H1 (cell line): ENCODE measurements around the gene PITRM1. TPM values are rescaled to one million over a fixed set of nuclear protein-coding genes. Genes with fewer than 3 reads are reported as not detected.

Source experiments
- CTCF ChIA-PET: fragments of 300-600 bp; sonication (Branson Sonifier 250); formaldehyde crosslinking; loops from one replicate; lab custom pipeline; 2021; ENCODE audit not compliant: partially characterized antibody; lab: Charles Lee
- POLR2A ChIA-PET: fragments of 300-600 bp; sonication (Branson Sonifier 250); formaldehyde crosslinking; loops from one replicate; lab custom pipeline; 2021; ENCODE audit warnings: inconsistent platforms; ENCODE audit not compliant: partially characterized antibody; lab: Charles Lee
- DNase-seq, 2 experiments: peaks; one replicate each; pipeline versions ENCODE4 v3.0.0 to v3.0.0-alpha.2; 2010 to 2022; ENCODE audit warnings: low spot score in 2 of 2, low read depth in 1 of 2, mixed read lengths in 1 of 2
- FAIRE-seq: peaks from 2 replicates; lab custom pipeline; 2011; peaks lifted over from hg19 to GRCh38; lab: Jason Lieb, UNC
- H2AFZ ChIP-seq: 2 replicates; pipeline ENCODE4 v1.8.1; 2012; ENCODE audit warnings: low read length, inconsistent platforms
- H2AK5ac ChIP-seq: 2 replicates; pipeline ENCODE4 v1.6.1; 2013; ENCODE audit warnings: low read depth, low read length
- H2BK120ac ChIP-seq: replicated peaks from 2 replicates; pipeline ENCODE3; 2013; ENCODE audit warnings: low read depth, low read length, inconsistent platforms
- H2BK12ac ChIP-seq: 2 replicates; pipeline ENCODE4 v1.6.1; 2013; ENCODE audit warnings: low read depth, low read length
- H2BK15ac ChIP-seq: 2 replicates; pipeline ENCODE4 v1.6.1; 2013; ENCODE audit warnings: low read length
- H2BK20ac ChIP-seq: 2 replicates; pipeline ENCODE4 v1.6.1; 2013; ENCODE audit warnings: low read length
- H2BK5ac ChIP-seq: 2 replicates; pipeline ENCODE4 v1.6.1; 2013; ENCODE audit warnings: low read depth, low read length
- H3K14ac ChIP-seq: 2 replicates; pipeline ENCODE4 v1.6.1; 2013; ENCODE audit warnings: inconsistent platforms; ENCODE audit not compliant: insufficient read length
- H3K18ac ChIP-seq: 2 replicates; pipeline ENCODE4 v1.6.1; 2013; ENCODE audit warnings: low read length; ENCODE audit errors: extremely low read depth
- H3K23ac ChIP-seq: 2 replicates; pipeline ENCODE4 v1.6.1; 2013; ENCODE audit warnings: inconsistent platforms; ENCODE audit not compliant: insufficient read length
- H3K23me2 ChIP-seq: 2 replicates; pipeline ENCODE4 v1.6.1; 2013; ENCODE audit warnings: low read depth, low read length
- H3K27ac ChIP-seq: 2 replicates; pipeline ENCODE4 v1.6.1; 2011; ENCODE audit warnings: low read depth, low read length, inconsistent platforms
- H3K27me3 ChIP-seq, 4 experiments: replicated peaks in 1 of 4; 1 replicate in 1 of 4; 2 replicates in 3 of 4; pipeline versions ENCODE4 v1.6.1 to v1.8.1; 2011 to 2013; ENCODE audit warnings: low read length in 3 of 4, mild to moderate bottlenecking in 3 of 4, inconsistent platforms in 2 of 4, mixed read lengths in 2 of 4, moderate library complexity in 1 of 4; ENCODE audit not compliant: control insufficient read depth in 3 of 4, insufficient read depth in 3 of 4; ENCODE audit errors: extremely low read depth in 1 of 4
- H3K36me3 ChIP-seq, 4 experiments: 2 replicates each; pipeline versions ENCODE4 v1.6.1 to v1.8.1; 2011 to 2013; ENCODE audit warnings: mild to moderate bottlenecking in 4 of 4, low read length in 3 of 4, moderate library complexity in 2 of 4, control low read depth in 1 of 4, inconsistent platforms in 1 of 4; ENCODE audit not compliant: insufficient read depth in 4 of 4, control insufficient read depth in 2 of 4
- H3K4ac ChIP-seq: replicated peaks from 2 replicates; pipeline ENCODE3; 2013; ENCODE audit warnings: low read length, low read depth, mixed read lengths, inconsistent platforms; ENCODE audit not compliant: insufficient read length
- H3K4me1 ChIP-seq, 4 experiments: replicated peaks in 1 of 4; 1 replicate in 1 of 4; 2 replicates in 3 of 4; pipeline versions ENCODE4 v1.6.1 to v1.8.1; 2011 to 2013; ENCODE audit warnings: low read length in 3 of 4, inconsistent platforms in 2 of 4, mixed read lengths in 1 of 4; ENCODE audit not compliant: insufficient read depth in 4 of 4, control insufficient read depth in 3 of 4
- H3K4me2 ChIP-seq, 2 experiments: 2 replicates each; pipeline versions ENCODE4 v1.6.1 to v1.8.1; 2011 to 2013; ENCODE audit warnings: low read depth in 2 of 2, low read length in 2 of 2, control low read depth in 1 of 2, inconsistent platforms in 1 of 2, mild to moderate bottlenecking in 1 of 2; ENCODE audit not compliant: insufficient read depth in 1 of 2
- H3K4me3 ChIP-seq, 4 experiments: fragments of 200-600, 300-600 bp in 1 of 4; sonication (generic), shearing (Covaris generic), sonication (Bioruptor Twin) in 1 of 4; 2 replicates each; pipeline versions ENCODE4 v1.5.1 to v1.8.1; 2011 to 2016; ENCODE audit warnings: low read length in 4 of 4, low read depth in 3 of 4, control low read depth in 2 of 4, inconsistent platforms in 2 of 4, mild to moderate bottlenecking in 2 of 4, mixed read lengths in 1 of 4, moderate library complexity in 1 of 4; ENCODE audit not compliant: insufficient read depth in 2 of 4; ENCODE audit errors: extremely low read depth in 1 of 4
- H3K56ac ChIP-seq: replicated peaks from 2 replicates; pipeline ENCODE3; 2013; ENCODE audit warnings: low read depth, mild to moderate bottlenecking, mixed read lengths, low read length, inconsistent platforms; ENCODE audit not compliant: insufficient read length
- H3K79me1 ChIP-seq: 2 replicates; pipeline ENCODE4 v1.6.1; 2013; ENCODE audit warnings: low read depth, low read length, control low read depth
- H3K79me2 ChIP-seq, 2 experiments: 2 replicates each; pipeline versions ENCODE4 v1.6.1 to v1.8.1; 2012 to 2013; ENCODE audit warnings: low read length in 2 of 2, mild to moderate bottlenecking in 2 of 2, inconsistent platforms in 1 of 2; ENCODE audit not compliant: insufficient read depth in 2 of 2, control insufficient read depth in 1 of 2
- H3K9ac ChIP-seq, 4 experiments: replicated peaks in 1 of 4; 1 replicate in 1 of 4; 2 replicates in 3 of 4; pipeline versions ENCODE4 v1.6.1 to v1.8.1; 2011 to 2013; ENCODE audit warnings: low read depth in 3 of 4, low read length in 3 of 4, control low read depth in 2 of 4, mild to moderate bottlenecking in 2 of 4, moderate library complexity in 2 of 4, inconsistent platforms in 1 of 4; ENCODE audit errors: extremely low read depth in 1 of 4
- H3K9me3 ChIP-seq, 2 experiments: 2 replicates each; pipeline versions ENCODE4 v1.6.1 to v1.8.1; 2012 to 2013; ENCODE audit warnings: mild to moderate bottlenecking in 2 of 2, moderate library complexity in 2 of 2, control low read depth in 1 of 2, inconsistent platforms in 1 of 2, low read depth in 1 of 2, low read length in 1 of 2, mixed read lengths in 1 of 2; ENCODE audit not compliant: insufficient read depth in 2 of 2
- H4K20me1 ChIP-seq, 2 experiments: replicated peaks in 1 of 2; 2 replicates each; pipeline versions ENCODE3 to v1.8.1; 2011 to 2013; ENCODE audit warnings: inconsistent platforms in 2 of 2, low read length in 2 of 2, mild to moderate bottlenecking in 1 of 2; ENCODE audit not compliant: insufficient read depth in 2 of 2, control insufficient read depth in 1 of 2
- H4K5ac ChIP-seq: 2 replicates; pipeline ENCODE4 v1.6.1; 2013; ENCODE audit warnings: low read length, low read depth, mixed read lengths, inconsistent platforms; ENCODE audit not compliant: insufficient read length
- H4K8ac ChIP-seq: 2 replicates; pipeline ENCODE4 v1.8.0; 2013; ENCODE audit warnings: mild to moderate bottlenecking, moderate library complexity, low read length, inconsistent platforms; ENCODE audit not compliant: insufficient read depth; ENCODE audit errors: extremely low read depth
- H4K91ac ChIP-seq: replicated peaks from 2 replicates; pipeline ENCODE3; 2013; ENCODE audit warnings: low read length, mixed read lengths, inconsistent platforms; ENCODE audit not compliant: insufficient read length
- BACH1 ChIP-seq: IDR thresholded peaks from 2 replicates; pipeline ENCODE4 v1.6.1; 2012; ENCODE audit warnings: low read length, improper control_type of control experiment
- BRCA1 ChIP-seq: IDR thresholded peaks from 2 replicates; pipeline ENCODE4 v1.6.1; 2012; ENCODE audit warnings: low read depth, low read length, improper control_type of control experiment
- CBX8 ChIP-seq: fragments of 300-800, 300-1000 bp; sonication (generic); IDR thresholded peaks from 2 replicates; pipeline ENCODE4 v1.7.1; 2016; ENCODE audit warnings: low read depth, low read length, borderline replicate concordance
- EGR1 ChIP-seq: IDR thresholded peaks from 2 replicates; pipeline ENCODE4 v1.6.1; 2011; ENCODE audit warnings: low read depth, low read length, borderline replicate concordance
- EZH2 ChIP-seq: fragments of 200-600 bp; sonication (generic); IDR thresholded peaks from 2 replicates; pipeline ENCODE4 v1.7.1; 2012; ENCODE audit warnings: low read depth, mild to moderate bottlenecking, moderate library complexity, low read length, inconsistent platforms; ENCODE audit not compliant: severe bottlenecking
- GTF2F1 ChIP-seq: IDR thresholded peaks from 2 replicates; pipeline ENCODE4 v1.6.1; 2012; ENCODE audit warnings: low read depth, low read length, improper control_type of control experiment, borderline replicate concordance
- NANOG ChIP-seq: IDR thresholded peaks from 2 replicates; pipeline ENCODE4 v1.6.1; 2011; ENCODE audit warnings: low read length, low read depth, mild to moderate bottlenecking, inconsistent platforms; ENCODE audit not compliant: insufficient read depth, poor library complexity, severe bottlenecking
- POLR2AphosphoS5 ChIP-seq: IDR thresholded peaks from 2 replicates; pipeline ENCODE4 v1.6.1; 2011; ENCODE audit warnings: low read depth, low read length
- SP2 ChIP-seq: IDR thresholded peaks from 2 replicates; pipeline ENCODE4 v1.6.1; 2012; ENCODE audit warnings: mild to moderate bottlenecking, low read length, inconsistent platforms
- TBP ChIP-seq: IDR thresholded peaks from 2 replicates; pipeline ENCODE4 v1.6.1; 2011; ENCODE audit warnings: low read depth, low read length, improper control_type of control experiment
- YY1 ChIP-seq: IDR thresholded peaks from 2 replicates; pipeline ENCODE4 v1.6.1; 2011; ENCODE audit warnings: low read depth, mild to moderate bottlenecking, low read length
- WGBS, 2 experiments: shearing (Covaris generic) in 1 of 2; methylation state at CpG; one replicate each; pipeline versions ENCODE4 v1.1.6 to v1.1.7; 2013 to 2015; ENCODE audit warnings: low lambda C conversion rate in 2 of 2, mixed read lengths in 2 of 2, inconsistent platforms in 1 of 2, low coverage in 1 of 2, missing lambda C conversion rate in 1 of 2; ENCODE audit not compliant: insufficient replicate concordance in 2 of 2, insufficient coverage in 1 of 2, insufficient read length in 1 of 2; ENCODE audit errors: extremely low coverage in 1 of 2, missing lambda C conversion rate in 1 of 2; 5-methylcytosine and 5-hydroxymethylcytosine counted together
- polyA plus RNA-seq, 7 experiments: library from polyadenylated mRNA; depleted of rRNA in 3 of 7; stranded (reverse) in 5 of 7; unstranded in 2 of 7; fragments of >200 nt in 5 of 7; fragments of 200-250 nt in 2 of 7; gene quantifications; 1 replicate in 5 of 7; 2 replicates in 1 of 7; 4 replicates in 1 of 7; pipeline versions ENCODE4 v1.2.1 to v1.2.3, GENCODE V29; 2011 to 2013; ENCODE audit warnings: missing spikeins in 2 of 7, mixed read lengths in 2 of 7
- total RNA-seq: library from RNA; stranded (reverse); fragmentation: NEBNext Ultra II Directional; extraction: Animal tissue kit (Norgen Biotek cat#: 25700); gene quantifications from 2 replicates; pipeline ENCODE4 v1.2.1, GENCODE V29; 2021
- TF ChIP-seq, protein P1 (sequence below), 3 experiments: IDR thresholded peaks; 1 replicate in 2 of 3; 2 replicates in 1 of 3; pipeline versions ENCODE4 v1.5.1 to v1.6.1; 2011; ENCODE audit warnings: low read length in 3 of 3, mild to moderate bottlenecking in 3 of 3, inconsistent platforms in 2 of 3, low read depth in 1 of 3, moderate library complexity in 1 of 3; ENCODE audit not compliant: insufficient read depth in 1 of 3; ENCODE audit errors: control extremely low read depth in 1 of 3

The PITRM1 gene
- total and polyA plus RNA-seq, 2 of the 8 experiments (the other 6 are each of a cell fraction or from before 2014, with no cell fraction given), result 18.6 to 31.5 TPM

DNA sequence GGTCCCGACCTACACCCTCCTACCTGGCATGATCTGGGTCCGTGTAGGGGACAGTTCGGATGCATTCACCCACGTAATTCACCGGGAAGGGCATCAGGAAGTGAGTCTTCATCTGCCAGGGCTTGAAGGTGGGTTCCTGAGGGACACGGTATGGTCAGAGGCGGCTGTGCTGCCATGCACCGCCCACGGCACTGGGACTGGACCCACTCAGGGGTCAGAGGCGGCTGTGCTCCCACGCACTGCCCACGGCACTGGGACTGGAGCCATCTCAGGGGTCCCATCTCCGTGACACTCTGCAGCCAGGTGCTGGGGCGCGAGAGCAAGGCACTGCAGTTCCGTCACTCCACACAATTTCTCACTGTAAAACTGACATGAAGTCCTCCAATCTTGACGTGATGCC lies 29.2 kb downstream of the PITRM1 start:
- CTCF ChIA-PET, result interaction anchor here (1.2 kb wide), 1 partner anchor 10 kb away, joined by 4 read pairs; no protein-coding TSS in a partner anchor
- no peak overlapping the region for H2BK12ac ChIP-seq
- peaks cover 0 to 5% of the 10 kb centered on the region in 2 experiments for H4K20me1 ChIP-seq
- no peak overlapping the region for H3K56ac ChIP-seq
- no peak overlapping the region for H3K4me2 ChIP-seq
- H3K23ac ChIP-seq, result no peak overlapping the region
- peaks cover 4 to 39% (median 20%) of the 10 kb centered on the region in 4 experiments; a peak in 7 of 8 replicates for H3K36me3 ChIP-seq
- H3K4me1 ChIP-seq, result no peaks in the 10 kb centered on the region
- H3K4me3 ChIP-seq, result no peak overlapping the region
- TF ChIP-seq EZH2 (no peak), GTF2F1 (no peak), SP2 (no peak), POLR2AphosphoS5 (no peak), BACH1 (no peak), CBX8 (no peak), YY1 (no peak), NANOG (no peak), EGR1 (no peak), TBP (no peak), BRCA1 (no peak)
- TF ChIP-seq, protein P1, sequence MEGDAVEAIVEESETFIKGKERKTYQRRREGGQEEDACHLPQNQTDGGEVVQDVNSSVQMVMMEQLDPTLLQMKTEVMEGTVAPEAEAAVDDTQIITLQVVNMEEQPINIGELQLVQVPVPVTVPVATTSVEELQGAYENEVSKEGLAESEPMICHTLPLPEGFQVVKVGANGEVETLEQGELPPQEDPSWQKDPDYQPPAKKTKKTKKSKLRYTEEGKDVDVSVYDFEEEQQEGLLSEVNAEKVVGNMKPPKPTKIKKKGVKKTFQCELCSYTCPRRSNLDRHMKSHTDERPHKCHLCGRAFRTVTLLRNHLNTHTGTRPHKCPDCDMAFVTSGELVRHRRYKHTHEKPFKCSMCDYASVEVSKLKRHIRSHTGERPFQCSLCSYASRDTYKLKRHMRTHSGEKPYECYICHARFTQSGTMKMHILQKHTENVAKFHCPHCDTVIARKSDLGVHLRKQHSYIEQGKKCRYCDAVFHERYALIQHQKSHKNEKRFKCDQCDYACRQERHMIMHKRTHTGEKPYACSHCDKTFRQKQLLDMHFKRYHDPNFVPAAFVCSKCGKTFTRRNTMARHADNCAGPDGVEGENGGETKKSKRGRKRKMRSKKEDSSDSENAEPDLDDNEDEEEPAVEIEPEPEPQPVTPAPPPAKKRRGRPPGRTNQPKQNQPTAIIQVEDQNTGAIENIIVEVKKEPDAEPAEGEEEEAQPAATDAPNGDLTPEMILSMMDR (IDR thresholded peaks at IDR 0.05; ENCODE audit: control extremely low read depth in 1 of 3, insufficient read depth in 1 of 3, low read depth in 1 of 3, low read length in 3 of 3), result no peak
- H2BK5ac ChIP-seq, result no peak overlapping the region
- no peak overlapping the region for H4K8ac ChIP-seq
- no peak overlapping the region for H3K14ac ChIP-seq
- WGBS, 2 experiments, result 96% methylated on average over 15 of the region's 17 CpGs; no CpG with 5 or more reads in 1 of the 2 experiments
- no peak overlapping the region for H2AFZ ChIP-seq
- no peak overlapping the region for H2BK15ac ChIP-seq
- POLR2A ChIA-PET, result interaction anchor here (1.5 kb wide), 1 partner anchor 10 kb away, joined by 5 read pairs; no protein-coding TSS in a partner anchor
- no peak overlapping the region for H3K18ac ChIP-seq
- no peak overlapping the region for H2AK5ac ChIP-seq
- no peak overlapping the region for H2BK120ac ChIP-seq
- H3K9ac ChIP-seq, result no peak overlapping the region
- H3K9me3 ChIP-seq, result no peaks in the 10 kb centered on the region
- no peak overlapping the region for H3K4ac ChIP-seq
- no peaks in the 10 kb centered on the region for H3K79me2 ChIP-seq
- H3K27ac ChIP-seq, result no peak overlapping the region
- DNase-seq (no peak), FAIRE-seq (no peak)
- no peaks in the 10 kb centered on the region for H3K27me3 ChIP-seq
- H3K23me2 ChIP-seq, result no peaks in the 10 kb centered on the region
- no peak overlapping the region for H4K5ac ChIP-seq
- H2BK20ac ChIP-seq, result no peak overlapping the region
- no peaks in the 10 kb centered on the region for H3K79me1 ChIP-seq
- no peak overlapping the region for H4K91ac ChIP-seq
